Activated gamma-delta T cell treated with anti-CD3 and anti-CD28 coated beads, Interleukin-2, amount 50 U/mL, for 16 hours (primary cell): Measurements from ENCODE around the gene FAM234A.
"Not testable (repeated sequence)": the region's sequence is repeated elsewhere in the genome, so short reads cannot be mapped to it uniquely, and the experiment has no call there.

Experiments used
- DNase-seq: peaks from one replicate; pipeline ENCODE4 v3.0.0-alpha.2; 2020; ENCODE audit warnings: low read depth

The FAM234A gene, protein sequence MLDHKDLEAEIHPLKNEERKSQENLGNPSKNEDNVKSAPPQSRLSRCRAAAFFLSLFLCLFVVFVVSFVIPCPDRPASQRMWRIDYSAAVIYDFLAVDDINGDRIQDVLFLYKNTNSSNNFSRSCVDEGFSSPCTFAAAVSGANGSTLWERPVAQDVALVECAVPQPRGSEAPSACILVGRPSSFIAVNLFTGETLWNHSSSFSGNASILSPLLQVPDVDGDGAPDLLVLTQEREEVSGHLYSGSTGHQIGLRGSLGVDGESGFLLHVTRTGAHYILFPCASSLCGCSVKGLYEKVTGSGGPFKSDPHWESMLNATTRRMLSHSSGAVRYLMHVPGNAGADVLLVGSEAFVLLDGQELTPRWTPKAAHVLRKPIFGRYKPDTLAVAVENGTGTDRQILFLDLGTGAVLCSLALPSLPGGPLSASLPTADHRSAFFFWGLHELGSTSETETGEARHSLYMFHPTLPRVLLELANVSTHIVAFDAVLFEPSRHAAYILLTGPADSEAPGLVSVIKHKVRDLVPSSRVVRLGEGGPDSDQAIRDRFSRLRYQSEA

GRCh38 chr16:234468-235305 lies at the start of gene FAM234A:
Gene FAM234A, plus strand, starts transcription at chr16:234821. Its CDS starts 19,593 bp downstream, at chr16:254414.
- DNase-seq: peak; percentile 90

DNA sequence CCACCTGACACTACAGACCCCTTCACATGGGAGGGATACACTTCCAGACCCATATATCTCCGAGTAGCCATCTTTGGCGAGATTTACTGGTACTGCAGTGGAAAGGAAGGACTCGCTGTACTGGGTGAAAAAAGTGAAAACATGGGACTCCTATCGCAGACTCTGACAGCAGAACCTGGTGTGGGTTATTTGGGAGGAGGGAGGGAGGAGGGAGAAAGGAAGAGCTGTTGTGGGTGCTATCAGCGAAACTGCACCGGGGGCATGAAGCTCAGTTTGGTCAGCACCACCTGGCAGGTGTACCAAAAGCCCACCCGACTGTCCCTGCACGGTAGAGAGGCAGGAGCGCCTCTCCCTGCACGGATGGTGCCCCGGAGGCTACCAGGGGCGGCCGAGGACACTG lies 49.4 kb upstream of the FAM234A start:
- no peak for DNase-seq

DNA sequence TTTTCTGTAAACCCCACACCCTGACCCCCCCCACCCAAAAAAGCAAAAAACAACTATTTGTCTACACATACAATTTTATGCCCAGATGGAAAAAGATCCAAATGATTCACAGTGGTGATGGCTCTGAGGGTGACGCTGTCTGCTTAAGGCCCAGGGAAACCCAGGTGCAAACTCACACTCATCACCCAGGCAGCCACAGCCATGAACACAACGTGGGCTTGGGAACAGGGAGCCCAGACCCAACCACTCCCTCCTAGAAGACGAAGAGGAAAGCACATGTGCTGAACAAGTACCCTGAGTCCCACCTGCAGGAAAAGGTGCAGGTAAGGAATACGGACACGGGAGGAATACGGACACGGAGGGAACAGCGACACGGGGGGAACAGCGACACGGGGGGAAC lies 48.9 kb upstream of the FAM234A start:
- DNase-seq: no peak

DNA sequence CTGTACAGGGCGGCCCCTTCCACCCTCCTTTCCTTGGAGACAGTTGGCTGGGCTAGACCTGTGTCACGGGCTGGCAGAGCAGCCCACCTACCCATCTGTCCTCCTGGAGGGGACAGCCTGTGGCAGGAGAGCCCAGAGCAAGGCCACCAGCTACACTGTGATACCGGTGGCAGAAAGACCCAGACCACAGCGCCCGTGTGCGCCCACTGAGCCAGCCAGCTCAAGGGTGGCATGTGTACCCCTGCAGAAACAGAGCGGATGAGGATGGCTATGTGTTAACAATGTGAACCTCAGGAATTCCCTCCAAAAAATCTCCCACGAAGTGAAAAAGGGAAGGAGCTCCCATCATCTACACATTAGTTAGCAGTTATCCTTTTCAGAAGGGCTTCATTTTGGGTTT lies 47.3 kb upstream of the FAM234A start:
- DNase-seq: no peak

DNA sequence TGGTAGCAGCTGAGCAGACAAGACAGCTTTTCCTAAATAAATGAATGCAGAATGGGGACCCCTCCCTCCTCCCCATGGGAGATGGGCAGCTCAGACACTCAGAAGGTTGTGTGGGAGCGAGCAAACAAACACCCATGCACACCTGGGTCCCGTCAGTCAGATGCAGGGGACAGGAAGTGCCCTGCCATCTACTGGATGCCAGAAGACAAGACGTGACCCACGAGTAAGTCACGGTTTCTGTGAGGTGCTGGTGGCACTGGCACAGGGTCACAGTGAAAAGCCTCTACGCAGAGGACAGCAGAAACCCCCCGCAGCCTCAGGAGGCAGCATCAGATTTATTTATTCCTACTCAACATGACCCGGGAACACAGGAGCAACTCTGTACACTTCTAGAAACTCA lies 45.9 kb upstream of the FAM234A start:
- DNase-seq: no peak

DNA sequence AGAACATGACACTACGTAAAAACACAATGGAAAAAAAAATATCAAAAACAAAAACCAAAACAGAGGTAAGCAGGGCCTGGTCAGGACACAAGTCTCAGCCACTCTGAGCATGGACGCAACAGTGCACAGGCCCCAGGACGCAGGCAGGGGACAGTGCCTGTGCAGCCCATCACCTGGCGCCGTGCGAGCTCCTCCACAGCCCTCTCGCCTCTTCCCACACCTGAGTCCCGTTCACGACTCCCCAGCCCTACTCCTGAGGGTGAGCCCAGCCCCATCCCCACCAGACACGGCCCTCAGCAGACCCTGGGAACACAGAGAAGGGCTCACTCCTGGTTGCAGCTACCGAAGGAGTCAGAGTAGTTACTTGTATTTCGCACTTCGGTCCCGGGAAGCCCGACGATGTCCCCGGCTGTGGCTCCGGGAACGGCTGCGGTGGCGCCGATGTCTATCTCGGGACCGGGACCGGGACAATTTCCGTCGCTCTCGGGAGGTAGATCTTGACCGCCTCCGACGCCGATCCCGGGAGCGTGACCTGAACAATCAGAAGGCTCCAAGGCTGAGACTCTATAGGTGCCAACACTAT lies 44.9 kb upstream of the FAM234A start:
- no peak for DNase-seq

GRCh38 chr16:191831-192230 lies 42.8 kb upstream of the FAM234A start:
- DNase-seq: no peak

DNA sequence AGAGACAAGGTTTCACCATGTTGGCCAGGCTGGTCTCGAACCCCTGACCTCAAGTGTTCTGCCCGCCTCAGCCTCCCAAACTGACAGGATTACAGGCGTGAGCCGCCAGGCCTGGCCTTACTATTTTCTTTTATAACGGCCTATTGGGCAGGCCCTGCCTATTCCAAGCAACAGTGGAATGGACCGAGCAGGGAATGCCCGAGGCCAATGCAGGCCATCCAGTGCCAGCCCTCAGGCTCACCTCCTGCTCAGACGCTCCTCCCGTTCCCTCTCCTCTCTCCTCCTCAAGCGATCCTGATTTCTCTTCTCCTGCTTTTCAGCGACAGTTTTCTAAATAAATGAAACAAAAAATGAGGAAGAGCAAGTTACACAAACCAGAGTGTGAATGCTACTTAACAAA lies 41.9 kb upstream of the FAM234A start:
- DNase-seq: no peak

DNA sequence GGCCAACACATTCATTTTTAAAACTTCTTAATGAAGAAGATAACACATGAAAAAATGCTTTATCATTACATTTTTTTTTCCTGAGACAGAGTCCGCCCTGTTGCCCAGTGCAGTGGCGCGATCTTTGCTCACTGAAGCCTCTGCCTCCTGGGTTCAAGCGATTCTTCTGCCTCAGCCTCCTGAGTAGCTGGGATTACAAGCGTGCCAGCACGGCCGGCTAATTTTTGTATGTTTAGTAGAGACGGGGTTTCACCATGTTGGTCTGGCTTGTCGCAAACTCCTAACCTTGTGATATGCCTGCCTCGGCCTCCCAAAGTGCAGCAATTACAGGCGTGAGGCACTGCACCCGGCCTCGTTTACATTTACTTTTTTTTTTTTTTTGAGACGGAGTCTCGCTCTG lies 41.2 kb upstream of the FAM234A start:
- DNase-seq: no peak

- DNase-seq: no peak
Measured at GRCh38 chr16:194516-194915, 40.1 kb upstream of the FAM234A start.

DNA sequence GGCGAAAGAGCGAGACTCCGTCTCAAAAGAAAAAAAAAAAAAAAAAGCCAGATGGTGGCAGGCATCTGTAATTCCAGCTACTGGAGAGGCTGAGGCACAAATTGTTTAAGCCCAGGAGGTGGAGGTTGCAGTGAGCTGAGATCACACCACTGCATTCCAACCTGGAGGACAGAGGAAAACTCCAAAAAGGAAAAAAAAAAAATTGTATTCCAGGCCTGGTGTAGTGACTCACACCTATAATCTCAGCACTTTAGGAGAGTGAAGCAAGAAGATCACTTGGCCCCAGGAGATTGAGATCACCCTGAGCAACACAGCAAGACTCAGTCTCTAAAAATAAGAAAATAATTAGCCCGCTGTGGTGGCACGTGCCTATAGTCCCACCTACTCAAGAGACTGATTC lies 34.2 kb upstream of the FAM234A start:
- DNase-seq: no peak

GRCh38 chr16:203246-203645 lies 31.4 kb upstream of the FAM234A start:
- DNase-seq: no peak

- not testable (repeated sequence) for DNase-seq
Measured at GRCh38 chr16:204046-204445, 30.6 kb upstream of the FAM234A start.

DNA sequence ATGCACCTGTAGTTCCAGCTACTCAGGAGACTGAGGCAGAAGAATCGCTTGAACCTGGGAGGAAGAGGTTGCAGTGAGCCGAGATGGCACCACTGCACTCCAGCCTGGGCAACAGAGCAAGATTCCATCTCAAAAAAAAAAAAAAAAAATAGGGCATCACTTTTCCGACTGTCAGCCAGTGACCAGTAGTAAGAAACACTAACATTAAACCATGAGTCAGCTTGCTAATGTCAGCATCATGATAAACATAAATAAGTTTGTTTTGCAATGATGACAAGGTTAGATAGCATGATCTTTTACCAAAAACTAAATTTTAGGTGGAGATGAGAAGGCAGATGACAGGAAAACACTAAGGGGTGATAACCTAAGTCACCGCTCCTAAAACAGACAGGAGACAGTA lies 25.3 kb upstream of the FAM234A start:
- DNase-seq: not testable (repeated sequence)

DNA sequence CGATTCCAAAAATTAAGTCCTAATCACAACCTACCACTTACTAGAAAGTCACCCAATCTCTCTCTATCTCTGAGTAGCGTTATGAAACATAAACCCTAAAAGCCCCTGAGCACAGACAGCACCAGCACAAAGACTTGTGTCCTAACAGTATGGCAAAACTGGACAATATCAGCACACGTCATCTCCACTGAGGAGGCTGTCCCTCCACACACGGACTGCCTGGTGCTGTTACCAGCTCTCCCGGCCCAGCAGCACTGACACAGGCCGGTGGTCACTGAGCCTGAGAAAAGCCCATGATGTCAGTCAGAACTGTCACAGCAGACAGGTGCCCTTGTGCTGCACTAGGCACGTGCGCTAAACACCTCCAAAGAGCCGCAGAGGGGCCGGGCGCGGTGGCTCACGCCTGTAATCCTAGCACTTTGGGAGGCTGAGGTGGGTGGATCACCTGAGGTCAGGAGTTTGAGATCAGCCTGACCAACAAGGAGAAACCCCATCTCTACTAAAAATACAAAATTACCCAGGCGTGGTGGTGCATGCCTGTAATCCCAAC lies 22.9 kb upstream of the FAM234A start:
- DNase-seq: not testable (repeated sequence)

DNA sequence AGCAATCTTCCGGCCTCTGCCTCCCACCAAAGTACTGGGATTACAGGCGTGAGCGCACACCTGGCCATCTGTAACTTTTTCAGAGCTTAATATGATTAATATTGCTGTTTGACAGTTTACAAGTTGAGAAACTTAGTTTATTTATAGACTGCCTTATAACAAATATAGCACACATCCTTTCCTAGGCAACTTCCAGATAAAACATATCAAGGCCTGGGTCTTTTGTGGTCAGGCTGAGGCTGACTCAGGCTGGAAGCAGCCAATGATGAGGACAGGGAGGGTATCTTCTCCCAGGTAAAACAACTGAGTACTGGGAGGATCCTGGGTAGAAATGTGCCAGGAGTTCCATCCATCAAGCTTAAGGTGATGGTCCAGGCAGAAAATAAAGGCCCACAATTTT lies 21.6 kb upstream of the FAM234A start:
- DNase-seq: no peak

GRCh38 chr16:220021-220420 lies 14.6 kb upstream of the FAM234A start:
- DNase-seq: no peak

DNA sequence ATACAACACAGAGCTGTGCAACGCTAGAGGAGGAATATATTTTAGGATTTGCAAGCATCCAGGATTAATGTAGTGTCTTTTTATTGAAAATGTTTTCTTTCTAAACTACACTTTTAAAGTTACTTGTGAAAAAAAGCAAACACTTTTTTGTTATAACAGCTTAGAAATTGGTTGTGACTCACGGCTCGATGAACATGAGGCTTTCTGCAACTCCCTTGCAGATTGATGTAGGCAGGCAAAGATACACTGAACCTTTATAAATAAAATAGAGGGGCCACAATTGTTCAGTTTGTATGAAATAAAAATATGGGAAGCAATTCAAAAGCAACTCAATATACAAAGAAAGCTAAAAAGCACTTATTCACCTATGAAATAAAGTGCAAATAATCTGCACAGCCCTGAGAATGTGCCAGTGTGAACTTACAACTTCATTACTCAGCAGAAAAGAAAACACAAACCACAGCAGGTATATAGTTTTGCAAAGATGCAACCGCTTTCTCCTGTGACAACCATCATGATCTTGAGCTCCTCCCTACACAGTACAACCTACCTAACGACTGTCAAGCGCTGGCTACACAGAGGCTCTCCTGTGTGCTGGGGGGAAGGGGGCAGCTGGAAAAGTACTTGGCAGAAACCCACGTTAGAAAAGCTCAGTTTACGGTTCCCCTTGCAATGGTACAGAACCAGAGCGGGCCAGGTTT lies 6.3 kb upstream of the FAM234A start:
- no peak for DNase-seq

DNA sequence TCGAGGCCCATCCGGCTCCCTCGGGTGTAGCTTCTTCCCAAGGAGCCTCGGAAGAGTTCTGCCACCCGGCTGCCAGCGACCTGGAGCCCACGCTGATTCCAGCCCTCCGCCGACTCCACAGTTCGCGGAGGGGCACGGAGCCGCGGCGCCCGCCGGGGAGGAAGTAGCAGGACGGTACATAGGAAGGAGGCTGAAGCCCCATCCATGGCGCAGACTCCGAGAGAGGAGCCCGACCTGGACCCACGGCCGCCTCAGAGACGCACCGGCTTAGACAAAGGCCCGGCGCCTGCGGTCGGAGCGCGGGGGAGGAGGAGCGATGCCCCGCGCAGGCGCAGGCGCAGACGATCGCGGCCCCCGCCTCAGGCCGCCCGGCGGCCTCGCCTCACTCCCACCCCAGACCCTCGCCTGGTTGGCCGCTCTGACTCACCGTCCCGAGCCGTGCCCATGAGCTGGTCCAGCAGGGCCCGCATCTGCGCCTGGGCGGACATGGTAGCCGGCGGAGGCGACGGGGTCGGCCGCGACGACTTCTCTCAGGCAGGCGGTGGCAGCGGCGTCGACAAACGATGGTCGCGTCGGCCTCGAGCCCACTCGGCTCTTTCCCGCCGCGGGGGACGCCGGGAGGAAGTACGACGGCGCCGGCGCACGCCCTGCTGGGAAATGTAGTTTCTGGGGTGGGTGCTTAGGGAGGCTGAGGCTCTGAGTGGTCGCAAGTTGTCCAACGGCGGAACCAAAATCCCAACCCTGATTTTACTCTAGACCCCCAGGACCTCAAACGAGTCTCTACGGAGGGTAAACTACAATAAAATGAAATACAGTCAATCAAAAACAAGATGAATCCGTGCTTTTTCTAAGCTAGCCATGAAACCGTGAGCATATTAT lies 5.5 kb upstream of the FAM234A start, which contains the start of gene LUC7L:
Gene LUC7L (minus strand): TSS at position 598 of the 879 bp plus-strand sequence. CDS start 110 bp downstream, at position 488.
- DNase-seq: peak; percentile 77

GRCh38 chr16:229731-230281 lies 4.8 kb upstream of the FAM234A start:
- no peak for DNase-seq
